ELF-1 (cell line): ENCODE results near the gene GJB4.

Experiments used
- DNase-seq: peaks from one replicate; pipeline ENCODE4 v3.0.0-alpha.2; 2016; ENCODE audit warnings: low read depth, low spot score

The GJB4 gene

DNA sequence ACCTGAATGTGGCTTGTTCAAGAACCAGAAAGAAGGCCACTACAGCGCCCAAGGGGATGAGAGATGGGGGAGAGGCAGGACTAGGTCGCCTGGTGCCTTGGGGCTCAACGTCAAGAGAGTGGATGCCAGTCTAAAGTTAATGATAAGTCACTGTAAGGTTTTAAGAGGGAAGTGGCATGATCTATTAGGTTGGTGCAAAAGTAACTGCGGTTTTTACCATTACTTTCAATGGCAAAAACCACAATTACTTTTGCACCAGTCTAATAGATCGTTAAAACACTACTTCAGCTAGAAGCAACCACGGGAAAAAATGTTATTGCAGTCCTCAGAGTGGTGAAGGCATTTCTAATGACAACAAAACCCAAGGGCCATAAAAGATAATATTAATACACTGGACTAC is 18.8 kb downstream of the GJB4 start:
- DNase-seq = no peak

DNA sequence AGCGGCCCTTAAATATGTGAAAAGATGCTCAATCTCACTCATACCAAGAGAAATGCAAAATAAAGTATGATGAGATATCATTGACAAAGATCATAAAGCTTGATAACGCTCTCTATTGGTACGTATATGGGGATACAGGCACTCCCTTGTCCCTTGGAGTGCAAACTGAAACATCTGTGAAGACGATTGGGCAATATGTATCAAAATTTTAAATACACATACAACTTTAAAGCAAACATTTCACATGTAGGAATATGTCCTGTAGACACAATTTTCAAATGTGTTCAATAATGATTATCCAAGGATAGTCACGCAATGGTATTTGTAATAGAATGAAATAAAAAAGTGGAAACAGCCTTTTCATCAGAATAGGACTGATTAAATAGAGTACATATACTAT is 19.5 kb downstream of the GJB4 start:
- no peak for DNase-seq

DNA sequence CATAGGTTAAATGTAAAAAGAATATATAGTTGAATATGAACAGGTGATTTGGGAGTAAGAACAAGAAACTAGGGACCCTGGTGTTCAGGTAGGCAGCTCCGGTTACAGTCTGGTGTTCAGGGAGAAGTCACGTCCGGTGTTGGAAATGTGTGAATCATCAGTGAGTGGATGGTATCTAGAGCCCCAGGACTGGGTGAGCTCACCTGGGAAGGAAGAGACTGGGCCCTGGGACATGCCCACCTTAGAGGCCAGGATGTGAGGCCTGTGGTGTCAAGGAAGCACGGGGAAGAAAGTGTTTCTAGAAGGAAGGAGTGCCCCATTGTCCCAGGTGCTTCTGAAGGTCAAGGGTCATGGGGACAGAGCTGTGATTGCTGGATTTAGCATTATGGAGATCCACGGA is 20.0 kb downstream of the GJB4 start:
- DNase-seq = no peak

DNA sequence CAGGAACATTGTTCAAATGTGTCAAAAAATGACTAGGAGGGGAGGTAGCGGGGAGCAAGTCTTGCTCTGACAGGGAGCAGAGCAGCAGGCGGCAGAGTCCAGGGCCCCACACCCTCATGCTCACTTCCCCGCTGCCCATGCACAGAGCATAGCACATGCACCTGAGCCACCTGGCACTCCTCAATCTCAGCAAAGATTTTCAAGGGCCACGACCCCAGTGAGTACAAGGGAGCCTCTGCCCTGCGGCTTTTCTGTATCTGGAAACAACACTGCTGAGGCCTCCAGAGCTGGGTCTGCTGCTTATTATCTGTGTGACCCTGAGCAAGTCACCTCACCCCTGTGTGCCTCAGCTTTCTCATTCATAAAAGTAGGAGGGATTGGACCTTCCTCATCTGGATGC is 20.4 kb downstream of the GJB4 start:
- DNase-seq = no peak

DNA sequence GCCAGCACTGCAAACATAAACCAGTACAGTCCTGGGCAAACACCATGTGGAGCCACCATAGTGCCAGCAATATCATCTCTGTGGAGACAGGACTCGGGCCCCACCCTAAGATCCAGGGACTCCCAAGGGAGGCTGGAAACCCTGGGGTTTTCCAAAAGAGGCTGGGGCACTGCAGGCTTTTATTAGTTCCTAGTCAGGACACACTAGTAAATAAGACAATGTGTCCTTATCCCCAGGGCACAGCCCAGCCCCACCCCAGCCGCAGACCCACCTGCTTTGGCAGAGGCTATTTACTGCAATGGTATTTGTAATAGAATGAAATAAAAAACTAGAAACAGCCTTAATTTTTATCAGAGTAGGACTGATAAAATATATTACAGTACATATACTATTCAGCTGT is 21.0 kb downstream of the GJB4 start:
- no peak for DNase-seq

DNA sequence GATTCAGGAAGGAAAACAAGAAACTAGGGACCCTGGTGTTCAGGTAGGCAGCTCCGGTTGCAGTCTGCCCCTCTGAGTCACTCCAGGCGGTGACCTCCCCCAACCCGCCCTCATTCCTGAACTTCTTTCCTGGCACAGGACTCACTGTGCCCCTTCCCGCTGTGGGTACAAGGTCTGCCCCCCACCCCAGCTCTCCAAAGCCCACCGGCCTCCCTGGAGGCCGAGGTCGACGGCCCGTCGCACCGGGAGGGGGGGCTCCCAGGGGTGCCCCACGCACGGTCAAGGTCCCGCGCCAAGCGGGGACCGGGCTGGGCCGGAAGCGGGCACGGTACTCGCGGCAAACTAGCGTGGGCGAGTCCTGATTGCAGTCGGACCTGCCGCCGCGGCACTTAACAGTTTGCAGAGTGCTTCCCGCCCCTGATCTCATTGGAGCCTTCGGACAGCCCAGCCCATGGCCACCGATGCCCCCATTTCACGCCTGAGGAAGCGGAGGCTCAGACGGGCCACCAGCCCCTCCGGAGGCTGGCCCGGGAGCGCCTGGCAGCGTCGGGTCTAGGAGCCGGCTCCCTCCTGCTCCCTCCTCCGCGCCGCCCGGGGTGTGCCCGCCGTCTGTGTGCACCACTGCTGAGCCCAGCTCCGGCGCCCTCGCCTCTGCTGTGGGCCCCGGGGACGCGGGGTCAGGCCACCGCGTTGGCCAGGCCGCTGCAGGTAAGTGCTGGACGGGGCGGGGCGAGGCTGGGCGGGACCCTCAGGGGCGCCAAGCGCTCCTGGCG is 21.7 kb downstream of the GJB4 start, which contains the start of gene GJB3:
TSS of gene GJB3 (plus strand) at position 144 of the 773 bp plus-strand sequence. CDS start 3,549 bp downstream, outside the sequence.
- no peak for DNase-seq

DNA sequence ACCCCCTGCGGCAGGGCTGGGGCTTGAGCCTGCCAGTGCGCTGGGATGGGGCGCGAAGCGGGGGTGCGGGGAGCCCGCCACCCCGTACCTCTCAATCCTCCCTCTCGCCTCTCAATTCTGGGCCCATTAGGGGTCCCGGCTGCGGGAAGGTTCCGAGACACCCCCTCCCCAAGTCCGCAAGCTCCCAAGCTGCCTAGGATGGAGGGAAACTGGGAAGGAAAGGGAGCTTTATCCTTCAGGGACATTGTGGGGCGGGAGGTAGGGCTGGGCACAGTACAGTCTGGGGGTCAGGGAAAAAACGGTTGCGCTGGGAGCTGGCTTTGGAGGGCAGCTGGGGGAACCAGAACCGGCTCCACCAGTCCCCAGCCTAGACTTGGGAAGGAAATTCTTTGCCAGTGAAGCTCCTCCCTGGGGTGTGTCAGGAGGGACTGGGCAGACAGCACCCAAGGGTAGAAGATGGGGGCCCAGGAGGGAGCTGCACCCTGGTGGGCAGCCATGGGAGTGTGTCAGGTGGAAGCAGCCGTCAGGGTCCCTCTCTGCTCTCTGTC is 22.4 kb downstream of the GJB4 start:
- peak; percentile 48 for DNase-seq

DNA sequence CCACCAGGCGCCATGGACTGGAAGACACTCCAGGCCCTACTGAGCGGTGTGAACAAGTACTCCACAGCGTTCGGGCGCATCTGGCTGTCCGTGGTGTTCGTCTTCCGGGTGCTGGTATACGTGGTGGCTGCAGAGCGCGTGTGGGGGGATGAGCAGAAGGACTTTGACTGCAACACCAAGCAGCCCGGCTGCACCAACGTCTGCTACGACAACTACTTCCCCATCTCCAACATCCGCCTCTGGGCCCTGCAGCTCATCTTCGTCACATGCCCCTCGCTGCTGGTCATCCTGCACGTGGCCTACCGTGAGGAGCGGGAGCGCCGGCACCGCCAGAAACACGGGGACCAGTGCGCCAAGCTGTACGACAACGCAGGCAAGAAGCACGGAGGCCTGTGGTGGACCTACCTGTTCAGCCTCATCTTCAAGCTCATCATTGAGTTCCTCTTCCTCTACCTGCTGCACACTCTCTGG is 25.2 kb downstream of the GJB4 start:
- no peak for DNase-seq

DNA sequence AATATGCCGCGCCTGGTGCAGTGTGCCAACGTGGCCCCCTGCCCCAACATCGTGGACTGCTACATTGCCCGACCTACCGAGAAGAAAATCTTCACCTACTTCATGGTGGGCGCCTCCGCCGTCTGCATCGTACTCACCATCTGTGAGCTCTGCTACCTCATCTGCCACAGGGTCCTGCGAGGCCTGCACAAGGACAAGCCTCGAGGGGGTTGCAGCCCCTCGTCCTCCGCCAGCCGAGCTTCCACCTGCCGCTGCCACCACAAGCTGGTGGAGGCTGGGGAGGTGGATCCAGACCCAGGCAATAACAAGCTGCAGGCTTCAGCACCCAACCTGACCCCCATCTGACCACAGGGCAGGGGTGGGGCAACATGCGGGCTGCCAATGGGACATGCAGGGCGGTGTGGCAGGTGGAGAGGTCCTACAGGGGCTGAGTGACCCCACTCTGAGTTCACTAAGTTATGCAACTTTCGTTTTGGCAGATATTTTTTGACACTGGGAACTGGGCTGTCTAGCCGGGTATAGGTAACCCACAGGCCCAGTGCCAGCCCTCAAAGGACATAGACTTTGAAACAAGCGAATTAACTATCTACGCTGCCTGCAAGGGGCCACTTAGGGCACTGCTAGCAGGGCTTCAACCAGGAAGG is 25.8 kb downstream of the GJB4 start:
- DNase-seq = no peak

DNA sequence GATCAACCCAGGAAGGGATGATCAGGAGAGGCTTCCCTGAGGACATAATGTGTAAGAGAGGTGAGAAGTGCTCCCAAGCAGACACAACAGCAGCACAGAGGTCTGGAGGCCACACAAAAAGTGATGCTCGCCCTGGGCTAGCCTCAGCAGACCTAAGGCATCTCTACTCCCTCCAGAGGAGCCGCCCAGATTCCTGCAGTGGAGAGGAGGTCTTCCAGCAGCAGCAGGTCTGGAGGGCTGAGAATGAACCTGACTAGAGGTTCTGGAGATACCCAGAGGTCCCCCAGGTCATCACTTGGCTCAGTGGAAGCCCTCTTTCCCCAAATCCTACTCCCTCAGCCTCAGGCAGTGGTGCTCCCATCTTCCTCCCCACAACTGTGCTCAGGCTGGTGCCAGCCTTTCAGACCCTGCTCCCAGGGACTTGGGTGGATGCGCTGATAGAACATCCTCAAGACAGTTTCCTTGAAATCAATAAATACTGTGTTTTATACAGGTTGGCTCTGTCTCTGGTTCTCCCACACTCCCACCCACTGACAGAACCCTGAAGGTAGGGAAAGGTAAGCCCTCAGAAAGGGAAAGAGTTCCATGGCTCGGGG is 26.4 kb downstream of the GJB4 start:
- no peak for DNase-seq

DNA sequence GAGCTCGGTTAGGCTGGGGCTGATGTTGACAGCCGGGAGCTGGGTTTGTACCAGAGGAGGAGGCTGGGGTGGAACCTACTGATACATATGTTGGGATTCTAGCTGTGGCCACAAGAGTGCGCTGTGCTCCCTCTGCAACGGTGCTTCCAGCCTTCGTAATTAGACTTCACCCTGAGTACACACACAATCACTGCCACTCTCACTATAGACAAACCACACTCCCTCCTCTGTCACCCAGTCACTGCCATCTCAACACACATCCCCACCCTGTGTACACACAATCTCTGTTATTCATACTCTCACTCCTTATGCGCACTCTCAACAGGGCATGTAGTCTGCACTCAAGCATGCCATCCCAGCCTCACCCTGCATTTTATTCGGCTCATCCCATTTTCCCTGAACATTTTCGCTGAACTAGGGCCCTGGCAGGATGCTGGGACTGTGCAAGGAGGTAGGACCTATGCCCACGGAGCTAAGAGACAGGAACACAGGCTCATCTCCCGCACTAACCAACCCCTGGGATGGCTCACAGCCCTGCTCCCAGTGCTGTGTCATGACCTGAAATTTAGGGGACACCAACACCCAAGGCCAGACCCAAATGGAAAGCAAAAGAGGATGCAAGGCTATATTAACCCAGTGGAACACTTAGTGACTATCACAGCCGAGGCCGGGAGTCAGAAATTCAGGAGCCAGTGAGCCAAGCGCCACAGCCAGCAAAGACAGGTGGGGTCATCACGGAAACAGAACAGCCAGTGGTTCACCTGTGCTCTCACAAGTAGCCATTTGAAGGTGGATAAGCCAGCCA is 27.2 kb downstream of the GJB4 start:
- peak; percentile 84 for DNase-seq

DNA sequence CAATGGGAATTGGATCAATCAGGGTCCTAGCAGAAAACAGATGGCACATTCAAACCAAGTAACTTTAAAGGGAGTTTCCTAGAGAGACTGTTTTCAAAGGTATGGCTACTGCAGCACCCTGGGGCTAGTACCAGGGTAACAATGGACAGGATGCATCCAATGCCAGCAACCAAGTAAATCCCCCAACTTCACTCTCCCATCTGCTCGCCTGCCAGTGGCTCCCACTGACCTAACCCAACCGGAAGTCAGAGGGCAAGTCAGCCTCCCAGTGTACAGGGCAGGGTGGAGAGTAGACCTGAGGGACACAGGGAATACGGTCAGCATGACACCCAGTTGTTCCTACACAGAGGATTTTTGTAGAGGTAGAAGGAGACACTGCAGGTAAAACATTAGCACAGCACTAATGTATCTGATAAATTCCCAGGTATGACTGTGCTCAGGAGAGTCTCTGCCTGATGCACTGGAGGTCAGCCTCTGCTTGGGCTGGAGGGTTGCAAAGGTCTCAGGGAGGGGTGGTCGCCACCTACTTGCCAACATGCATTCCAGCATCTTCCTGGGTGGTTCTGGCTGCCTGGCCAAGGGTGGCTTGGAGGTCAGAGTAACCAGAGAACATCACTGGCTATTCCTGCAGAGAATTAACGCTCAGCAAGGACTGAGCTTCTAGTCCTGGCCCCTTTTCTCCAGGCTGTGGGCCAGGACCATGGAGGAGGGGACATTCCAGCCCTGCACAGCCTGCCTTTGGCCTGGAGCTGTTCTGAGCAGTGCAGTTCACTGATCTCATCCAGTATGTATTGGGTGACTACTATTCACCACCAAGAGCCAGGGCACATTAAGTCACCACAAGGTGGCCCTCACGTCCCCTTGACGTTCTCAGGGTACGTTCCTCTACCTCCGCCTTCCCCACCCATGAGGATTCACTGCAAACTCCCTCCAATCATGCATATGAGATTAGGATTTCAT is 28.2 kb downstream of the GJB4 start:
- peak; percentile 69 for DNase-seq

DNA sequence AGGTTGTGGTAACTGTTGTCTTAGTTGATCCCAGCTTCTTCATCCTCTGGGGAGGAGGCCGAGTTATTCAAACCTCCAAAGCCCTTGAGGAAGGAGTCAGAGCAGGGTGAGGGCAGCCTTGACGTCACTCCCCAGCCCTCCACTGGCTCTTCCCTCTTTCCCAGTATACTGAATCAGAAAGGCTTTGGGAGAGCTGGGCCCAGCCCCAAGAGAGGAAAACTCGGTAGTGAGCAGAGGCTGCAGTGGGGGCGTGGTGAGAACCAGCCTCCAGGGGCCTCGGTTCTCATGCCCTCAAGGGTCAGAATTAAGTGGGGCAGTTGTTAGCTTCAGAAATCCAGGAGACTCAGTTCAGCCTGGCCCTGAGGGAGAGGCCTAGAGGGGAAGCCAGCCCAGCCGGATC is 31.4 kb downstream of the GJB4 start:
- no peak for DNase-seq

DNA sequence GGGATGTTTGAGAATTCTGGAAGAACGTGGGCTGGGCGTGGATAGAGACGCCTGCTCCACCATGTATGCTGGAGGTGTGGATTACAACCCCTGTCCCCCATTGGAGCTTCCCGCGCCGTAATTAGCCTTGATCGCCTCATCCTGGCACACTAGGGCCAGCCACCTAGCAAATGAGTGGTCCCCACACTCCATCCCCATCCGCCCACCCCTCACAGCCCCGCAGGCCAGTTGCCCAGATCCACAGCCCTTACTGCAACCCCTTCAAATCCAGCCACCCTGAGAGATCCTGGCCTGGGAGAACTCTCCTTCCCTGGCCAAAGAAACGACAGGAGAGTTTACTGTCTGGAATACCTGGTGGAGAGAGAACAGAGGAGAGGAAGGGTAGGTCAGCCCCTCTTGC is 32.9 kb downstream of the GJB4 start:
- no peak for DNase-seq

DNA sequence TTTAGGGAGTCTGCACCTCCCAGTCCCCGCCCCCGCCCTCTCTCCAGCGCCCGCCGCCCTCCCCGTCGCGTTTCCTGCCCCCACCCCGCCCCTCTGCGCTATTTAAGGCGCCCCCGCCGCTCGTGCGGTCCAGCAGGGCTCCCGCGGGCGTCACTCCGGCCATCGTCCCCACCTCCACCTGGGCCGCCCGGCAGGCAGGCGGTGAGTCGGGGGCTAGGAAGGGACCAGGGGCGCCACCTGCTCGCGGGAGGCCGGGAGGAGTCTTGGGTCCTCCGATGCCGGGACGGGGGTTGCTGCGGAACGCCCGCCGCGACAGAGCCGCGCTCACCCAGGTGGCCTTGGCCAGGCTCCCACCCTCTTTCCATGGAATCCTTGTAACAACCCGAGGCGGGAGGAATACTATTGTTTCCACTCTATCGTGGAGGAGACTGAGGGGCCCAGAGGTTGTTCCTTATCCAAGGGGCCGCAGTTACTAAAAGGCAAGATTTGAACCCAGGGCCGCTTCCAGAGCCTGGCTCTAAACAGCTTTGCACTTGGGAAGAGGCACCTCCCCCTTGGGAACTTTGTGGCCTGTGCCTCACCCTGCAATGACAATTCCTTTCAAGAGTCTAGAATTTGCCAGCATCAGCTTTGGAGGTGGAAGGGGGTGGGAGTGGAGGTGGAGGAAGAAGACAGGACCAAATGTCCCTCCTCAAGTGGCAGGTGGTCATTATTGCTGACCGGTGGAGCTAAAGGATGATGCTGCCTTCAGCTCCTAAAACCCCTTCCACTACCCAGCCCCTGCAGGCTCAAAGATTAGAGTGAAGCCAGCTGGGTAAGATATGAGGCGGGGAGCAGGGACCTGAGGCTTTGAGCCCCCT is 33.6 kb downstream of the GJB4 start, which contains the start of gene GJA4:
TSS of gene GJA4 (plus strand) at position 132 of the 860 bp plus-strand sequence. CDS start 1,215 bp downstream, outside the sequence.
- no peak for DNase-seq

DNA sequence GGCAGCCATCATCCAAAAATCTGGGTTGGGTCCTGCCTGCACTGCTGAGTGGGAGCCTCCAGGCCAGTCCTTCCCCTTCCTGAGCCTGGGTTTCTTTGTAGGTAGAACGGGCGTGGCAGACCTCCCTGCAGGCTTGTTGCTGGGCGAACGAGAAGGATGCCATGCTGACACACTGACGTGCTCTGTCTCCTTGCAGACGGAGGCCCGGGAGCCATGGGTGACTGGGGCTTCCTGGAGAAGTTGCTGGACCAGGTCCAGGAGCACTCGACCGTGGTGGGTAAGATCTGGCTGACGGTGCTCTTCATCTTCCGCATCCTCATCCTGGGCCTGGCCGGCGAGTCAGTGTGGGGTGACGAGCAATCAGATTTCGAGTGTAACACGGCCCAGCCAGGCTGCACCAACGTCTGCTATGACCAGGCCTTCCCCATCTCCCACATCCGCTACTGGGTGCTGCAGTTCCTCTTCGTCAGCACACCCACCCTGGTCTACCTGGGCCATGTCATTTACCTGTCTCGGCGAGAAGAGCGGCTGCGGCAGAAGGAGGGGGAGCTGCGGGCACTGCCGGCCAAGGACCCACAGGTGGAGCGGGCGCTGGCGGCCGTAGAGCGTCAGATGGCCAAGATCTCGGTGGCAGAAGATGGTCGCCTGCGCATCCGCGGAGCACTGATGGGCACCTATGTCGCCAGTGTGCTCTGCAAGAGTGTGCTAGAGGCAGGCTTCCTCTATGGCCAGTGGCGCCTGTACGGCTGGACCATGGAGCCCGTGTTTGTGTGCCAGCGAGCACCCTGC is 34.7 kb downstream of the GJB4 start:
- DNase-seq = no peak

DNA sequence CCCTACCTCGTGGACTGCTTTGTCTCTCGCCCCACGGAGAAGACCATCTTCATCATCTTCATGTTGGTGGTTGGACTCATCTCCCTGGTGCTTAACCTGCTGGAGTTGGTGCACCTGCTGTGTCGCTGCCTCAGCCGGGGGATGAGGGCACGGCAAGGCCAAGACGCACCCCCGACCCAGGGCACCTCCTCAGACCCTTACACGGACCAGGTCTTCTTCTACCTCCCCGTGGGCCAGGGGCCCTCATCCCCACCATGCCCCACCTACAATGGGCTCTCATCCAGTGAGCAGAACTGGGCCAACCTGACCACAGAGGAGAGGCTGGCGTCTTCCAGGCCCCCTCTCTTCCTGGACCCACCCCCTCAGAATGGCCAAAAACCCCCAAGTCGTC is 35.2 kb downstream of the GJB4 start:
- no peak for DNase-seq

DNA sequence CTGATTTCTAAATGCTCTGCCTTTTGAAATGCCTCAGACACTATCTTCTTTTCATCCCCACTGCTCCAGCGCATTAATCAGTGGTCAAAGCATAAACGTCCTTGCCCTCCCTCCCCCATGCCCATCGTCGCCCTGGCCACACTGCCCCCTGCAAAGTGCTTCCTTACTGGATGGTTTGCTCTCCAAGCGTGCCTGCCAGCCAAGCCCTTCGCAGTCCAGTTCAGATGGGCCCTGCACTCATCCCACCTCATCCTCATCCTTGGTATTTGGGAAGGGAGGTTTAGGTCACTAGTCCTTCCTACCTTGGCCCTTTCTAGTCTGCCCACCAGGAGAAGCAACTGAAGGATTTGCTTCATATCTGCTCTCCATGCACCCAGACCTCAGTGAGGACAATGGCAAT is 36.4 kb downstream of the GJB4 start:
- DNase-seq = no peak

DNA sequence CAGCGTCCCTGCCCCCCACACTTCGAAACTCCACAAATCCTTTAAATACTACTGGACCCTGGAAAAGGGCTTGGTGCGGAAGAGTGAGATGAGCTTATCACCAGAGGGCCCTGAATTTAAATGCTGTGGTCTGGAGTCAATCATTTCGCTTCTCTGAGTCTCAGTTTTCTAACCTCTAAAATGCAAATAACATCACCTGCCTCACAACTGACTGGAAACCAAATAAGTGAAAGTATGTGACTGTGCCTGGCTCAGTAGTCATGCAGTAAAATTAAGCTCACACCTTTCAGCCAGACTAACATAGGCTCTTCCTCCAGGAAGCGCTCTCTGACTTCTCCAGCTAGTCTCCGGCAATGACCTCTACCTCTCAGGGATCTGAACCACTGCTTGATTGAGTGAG is 37.5 kb downstream of the GJB4 start:
- DNase-seq = no peak
